ENCODE measurements around the gene PLCD1.

DNA sequence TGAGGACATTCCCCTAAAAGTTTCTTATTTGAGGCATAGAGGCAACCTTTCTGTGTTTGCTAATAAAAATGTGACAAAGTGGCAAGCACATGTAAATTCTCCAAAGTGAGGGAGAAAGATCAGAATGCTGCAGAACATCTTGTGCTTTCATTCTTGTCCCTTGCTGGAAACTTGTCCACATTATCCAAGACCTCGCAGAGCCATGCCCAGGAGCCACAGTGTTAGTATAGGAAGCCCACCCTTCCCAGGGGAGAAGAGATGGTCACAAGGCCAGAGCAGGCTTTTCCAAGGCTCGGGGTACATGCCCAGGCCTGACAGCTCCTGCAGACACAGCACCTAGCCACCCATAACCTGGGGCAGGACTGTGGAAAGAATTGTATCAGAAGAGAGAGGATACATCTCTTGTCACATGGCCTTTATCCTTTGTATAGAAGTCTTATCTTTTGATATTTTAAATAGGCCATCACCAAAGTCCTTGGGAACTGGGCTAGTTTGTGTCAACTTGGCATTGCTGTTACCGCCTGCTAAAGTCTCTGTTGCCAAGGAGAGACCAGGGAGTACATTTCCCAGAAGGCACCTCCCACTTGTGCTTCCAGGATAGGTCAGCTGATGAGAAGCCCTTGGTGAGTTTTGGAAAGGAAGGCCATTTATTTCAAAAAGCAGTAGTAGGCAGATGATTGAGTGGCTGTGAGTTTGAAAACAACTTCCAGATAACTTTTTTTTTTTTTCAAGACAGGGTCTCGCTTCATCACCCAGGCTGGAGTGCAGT is 20.1 kb upstream of the PLCD1 start:
- TF ChIP-seq EZH2 (IDR thresholded peaks at IDR 0.05; ENCODE audit: insufficient read depth, poor library complexity, severe bottlenecking), result no peak
- no peak for TF ChIP-seq EZH2phosphoT487 (IDR thresholded peaks at IDR 0.05; ENCODE audit: insufficient read depth, low read depth)

Measured in GM23248 (cell line).